Measurements from ENCODE around the gene FAM210A. TPM values are rescaled to one million over a fixed set of nuclear protein-coding genes. Genes with fewer than 3 reads are reported as not detected.

Gene FAM210A
- 11.8 and 14.2 TPM in 2 replicates for total RNA-seq

GRCh38 chr18:13726232-13726971 is at the start of gene FAM210A, which contains the start of gene RNMT:
TSS of gene FAM210A (minus strand) at chr18:13726558. CDS start at chr18:13682077, 44,481 bp downstream.
TSS of gene RNMT (plus strand) at chr18:13726673. CDS start at chr18:13731518, 4,845 bp downstream.

Other genes with a start within 250 kb of the FAM210A start
- 13.5 and 16.2 TPM in 2 replicates for gene RNMT, start 115 bp upstream of the FAM210A start, total RNA-seq
- not detected in 2 replicates for gene MC5R, start 97.6 kb upstream of the FAM210A start, total RNA-seq
- not detected in 2 replicates for gene MC2R, start 189.0 kb upstream of the FAM210A start, total RNA-seq